Erythroblast (primary cell): ENCODE results near the gene ZNF208.

Experiments used
- GATA1 ChIP-seq: IDR thresholded peaks from 2 replicates; pipeline ENCODE4 v1.6.1; 2011; ENCODE audit warnings: low read depth, mild to moderate bottlenecking, control low read depth, low read length, moderate library complexity
- POLR2A ChIP-seq: IDR thresholded peaks from 2 replicates; pipeline ENCODE4 v1.6.1; 2011; ENCODE audit warnings: mild to moderate bottlenecking, low read length

GRCh38 chr19:21883516-21883915, 127.2 kb downstream of the ZNF208 start:
- TF ChIP-seq POLR2A (no peak), GATA1 (no peak)
